HEK293T (cell line): ENCODE measurements around the gene AGAP1.

Experiments
- CTCF ChIA-PET: fragments of 350-600 bp; formaldehyde crosslinking; extraction: SDS; loops from one replicate; lab custom pipeline; 2021; ENCODE audit warnings: antibody characterized with exemption, inconsistent platforms; lab: Yijun Ruan, JAX
- POLR2A ChIA-PET: fragments of 350-600 bp; formaldehyde crosslinking; extraction: SDS; loops from one replicate; lab custom pipeline; 2020; ENCODE audit warnings: antibody characterized with exemption, inconsistent platforms; lab: Yijun Ruan, JAX
- DNase-seq: peaks from one replicate; pipeline ENCODE4 v3.0.0; 2012; ENCODE audit warnings: mixed read lengths; ENCODE audit errors: extremely low spot score
- ARNT ChIP-seq: fragments of 450-650 bp; IDR thresholded peaks from 2 replicates; pipeline ENCODE4 v1.6.1; 2017; ENCODE audit warnings: mild to moderate bottlenecking
- BHLHE40 ChIP-seq: fragments of 450-650 bp; IDR thresholded peaks from 2 replicates; pipeline ENCODE4 v1.6.1; 2016; ENCODE audit warnings: mild to moderate bottlenecking, moderate library complexity, borderline replicate concordance
- CTBP1 ChIP-seq: fragments of 450-650 bp; IDR thresholded peaks from 2 replicates; pipeline ENCODE4 v1.6.1; 2016; ENCODE audit warnings: borderline replicate concordance
- ELF4 ChIP-seq: fragments of 450-650 bp; IDR thresholded peaks from 2 replicates; pipeline ENCODE4 v1.6.1; 2017; ENCODE audit warnings: antibody characterized with exemption
- FOXA1 ChIP-seq: fragments of 450-650 bp; IDR thresholded peaks from 2 replicates; pipeline ENCODE4 v1.6.1; 2016; ENCODE audit warnings: mild to moderate bottlenecking
- FOXK2 ChIP-seq: fragments of 450-650 bp; IDR thresholded peaks from 2 replicates; pipeline ENCODE4 v1.6.1; 2016; ENCODE audit warnings: mild to moderate bottlenecking
- FOXM1 ChIP-seq: fragments of 450-650 bp; IDR thresholded peaks from 2 replicates; pipeline ENCODE4 v1.6.1; 2017; ENCODE audit warnings: mild to moderate bottlenecking, borderline replicate concordance
- HDGF ChIP-seq: fragments of 450-650 bp; IDR thresholded peaks from 2 replicates; pipeline ENCODE4 v1.6.1; 2017; ENCODE audit warnings: antibody characterized with exemption, borderline replicate concordance
- L3MBTL2 ChIP-seq: fragments of 450-650 bp; conservative IDR thresholded peaks from 2 replicates; pipeline ENCODE4 v1.6.1; 2016; ENCODE audit warnings: mild to moderate bottlenecking
- LEF1 ChIP-seq: fragments of 450-650 bp; IDR thresholded peaks from 2 replicates; pipeline ENCODE4 v1.6.1; 2017; ENCODE audit warnings: mild to moderate bottlenecking, borderline replicate concordance
- NFRKB ChIP-seq: fragments of 450-650 bp; IDR thresholded peaks from 2 replicates; pipeline ENCODE4 v1.6.1; 2016; ENCODE audit warnings: mild to moderate bottlenecking, moderate library complexity
- SP1 ChIP-seq: fragments of 450-650 bp; IDR thresholded peaks from 2 replicates; pipeline ENCODE4 v1.6.1; 2017
- SUZ12 ChIP-seq: fragments of 450-650 bp; IDR thresholded peaks from 2 replicates; pipeline ENCODE4 v1.6.1; 2016; ENCODE audit warnings: mild to moderate bottlenecking
- TARDBP ChIP-seq: fragments of 450-650 bp; IDR thresholded peaks from 2 replicates; pipeline ENCODE4 v1.6.1; 2016
- ZNF384 ChIP-seq: fragments of 450-650 bp; IDR thresholded peaks from 2 replicates; pipeline ENCODE4 v1.6.1; 2016
- TF ChIP-seq, protein P1 (sequence below): fragments of 450-650 bp; IDR thresholded peaks from 2 replicates; pipeline ENCODE4 v1.6.1; 2016

Gene AGAP1

DNA sequence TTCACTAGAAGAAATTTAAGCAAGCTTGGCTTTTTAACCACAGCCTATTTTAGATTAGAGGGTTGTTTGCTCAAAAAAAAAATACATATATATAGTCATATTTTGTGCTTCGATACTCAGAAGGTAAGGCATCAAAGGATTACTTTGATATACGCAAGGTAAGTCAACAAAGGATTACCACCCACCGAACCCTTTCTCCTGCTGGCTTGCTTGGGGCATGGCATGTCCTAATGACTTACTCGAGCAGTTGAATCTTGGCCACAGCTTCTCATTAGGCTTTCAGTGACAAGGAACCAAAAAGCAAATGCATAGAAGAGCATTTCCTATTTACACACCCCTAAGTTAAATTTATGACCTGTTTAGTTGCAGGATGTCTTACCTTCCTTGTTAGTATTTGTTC lies 295.7 kb downstream of the AGAP1 start:
- POLR2A ChIA-PET, result no interaction called here
- TF ChIP-seq TARDBP (no peak), SP1 (no peak), ELF4 (no peak), FOXK2 (no peak), ARNT (no peak), LEF1 (no peak)
- CTCF ChIA-PET, result interaction anchor here (0.6 kb wide), 1 partner anchor 400 kb away, joined by 11 read pairs; no protein-coding TSS in a partner anchor
- no peak for DNase-seq

DNA sequence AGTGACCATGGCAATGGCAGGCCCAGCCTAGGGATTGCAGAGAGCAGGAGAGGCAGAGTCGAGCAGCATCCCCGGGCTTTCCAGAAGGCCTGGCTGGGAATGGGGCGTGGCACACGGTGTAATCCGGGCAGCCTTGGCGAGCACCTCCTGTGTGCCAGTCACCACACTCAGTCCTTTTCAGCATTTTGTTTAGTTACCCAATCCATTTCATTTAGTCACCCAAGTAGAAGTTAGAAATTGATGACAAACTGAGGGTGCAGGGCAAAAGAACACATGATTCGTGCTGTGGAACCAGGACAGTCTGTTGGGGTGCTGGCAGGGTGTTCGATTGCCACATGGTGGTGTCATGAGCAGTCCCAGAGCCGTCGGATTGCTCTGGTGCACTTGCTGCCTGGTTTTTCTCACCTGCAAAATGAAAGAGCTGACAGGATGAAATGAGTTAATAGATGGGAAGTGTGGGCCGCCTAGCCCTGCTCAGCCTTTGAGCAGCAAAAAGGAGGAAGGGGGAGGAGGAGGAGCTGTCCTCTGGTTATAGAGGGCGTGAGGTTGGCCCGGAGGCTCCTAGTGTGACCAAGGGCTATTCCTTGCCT lies 299.4 kb downstream of the AGAP1 start:
- DNase-seq, result peak; percentile 17
- TF ChIP-seq, protein P1, sequence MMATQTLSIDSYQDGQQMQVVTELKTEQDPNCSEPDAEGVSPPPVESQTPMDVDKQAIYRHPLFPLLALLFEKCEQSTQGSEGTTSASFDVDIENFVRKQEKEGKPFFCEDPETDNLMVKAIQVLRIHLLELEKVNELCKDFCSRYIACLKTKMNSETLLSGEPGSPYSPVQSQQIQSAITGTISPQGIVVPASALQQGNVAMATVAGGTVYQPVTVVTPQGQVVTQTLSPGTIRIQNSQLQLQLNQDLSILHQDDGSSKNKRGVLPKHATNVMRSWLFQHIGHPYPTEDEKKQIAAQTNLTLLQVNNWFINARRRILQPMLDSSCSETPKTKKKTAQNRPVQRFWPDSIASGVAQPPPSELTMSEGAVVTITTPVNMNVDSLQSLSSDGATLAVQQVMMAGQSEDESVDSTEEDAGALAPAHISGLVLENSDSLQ, result no peak
- TF ChIP-seq ZNF384, result no peak
- POLR2A ChIA-PET, result no interaction called here

DNA sequence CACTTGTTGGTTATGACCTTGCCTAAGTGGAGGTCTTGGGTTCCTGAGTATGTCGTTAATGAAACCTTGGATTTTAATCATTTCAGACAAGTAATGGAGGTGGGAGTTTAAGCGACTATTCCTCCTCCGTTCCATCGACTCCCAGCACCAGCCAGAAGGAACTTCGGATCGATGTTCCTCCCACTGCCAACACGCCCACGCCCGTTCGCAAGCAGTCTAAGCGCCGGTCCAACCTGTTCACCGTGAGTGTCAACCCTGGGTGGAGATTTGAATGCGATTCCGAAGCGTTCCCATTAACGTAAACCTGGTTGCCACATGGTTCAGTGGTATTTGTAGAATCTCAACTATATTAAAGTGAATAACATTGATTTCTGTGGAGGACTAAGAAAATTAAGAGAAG lies 305.4 kb downstream of the AGAP1 start:
- TF ChIP-seq FOXM1 (no peak), ARNT (no peak), SP1 (no peak), HDGF (no peak)
- ChIA-PET CTCF (no interaction called here), POLR2A (no interaction called here)
- no peak for DNase-seq

More for the DNA sequence above, 299.4 kb downstream of the AGAP1 start:
- CTCF ChIA-PET, result interaction anchor here (0.6 kb wide), 1 partner anchor 650 kb away, joined by 4 read pairs; no protein-coding TSS in a partner anchor

DNA sequence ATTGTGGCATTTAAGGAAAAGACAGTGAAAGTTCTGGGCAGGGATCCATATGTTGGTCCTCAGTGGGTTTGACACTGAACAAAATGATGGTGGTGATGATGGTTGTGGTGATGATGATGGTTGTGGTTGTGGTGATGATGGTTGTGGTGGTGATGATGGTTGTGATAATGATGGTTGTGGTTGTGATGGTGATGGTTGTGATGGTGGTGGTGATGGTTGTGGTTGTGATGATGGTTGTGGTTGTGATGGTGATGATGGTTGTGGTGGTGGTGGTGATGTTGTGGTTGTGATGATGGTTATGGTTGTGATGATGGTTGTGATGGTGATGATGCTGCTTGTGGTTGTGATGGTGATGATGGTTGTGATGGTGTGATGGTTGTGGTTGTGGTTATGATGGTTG lies 308.7 kb downstream of the AGAP1 start:
- no peak for DNase-seq
- ChIA-PET POLR2A (no interaction called here), CTCF (no interaction called here)
- TF ChIP-seq HDGF (no peak), ZNF384 (no peak), FOXK2 (no peak), CTBP1 (no peak), SUZ12 (no peak), ELF4 (no peak), NFRKB (no peak), ARNT (no peak), SP1 (no peak), FOXM1 (no peak), TARDBP (no peak), LEF1 (no peak), BHLHE40 (no peak), FOXA1 (no peak), L3MBTL2 (no peak)
- TF ChIP-seq, protein P1, result no peak

DNA sequence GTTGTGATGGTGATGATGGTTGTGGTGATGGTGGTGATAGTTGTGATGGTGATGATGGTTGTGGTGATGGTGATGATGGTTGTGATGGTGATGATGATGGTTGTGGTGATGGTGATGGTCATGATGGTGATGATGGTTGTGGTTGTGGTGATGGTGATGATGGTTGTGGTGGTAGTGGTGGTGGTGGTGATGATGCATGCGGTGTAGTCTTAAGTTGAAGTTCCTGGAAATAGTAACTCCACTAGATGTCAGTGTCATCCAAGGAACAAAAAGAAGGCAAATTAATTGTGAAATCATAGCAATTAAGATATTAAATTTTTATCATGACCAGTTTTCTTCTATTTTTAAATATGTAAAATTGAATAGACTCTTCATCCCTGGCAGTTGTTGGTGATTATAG lies 309.2 kb downstream of the AGAP1 start:
- no peak for DNase-seq
- TF ChIP-seq, protein P1, result no peak
- TF ChIP-seq L3MBTL2 (no peak), SUZ12 (no peak), LEF1 (no peak), SP1 (no peak)
- ChIA-PET POLR2A (no interaction called here), CTCF (no interaction called here)

DNA sequence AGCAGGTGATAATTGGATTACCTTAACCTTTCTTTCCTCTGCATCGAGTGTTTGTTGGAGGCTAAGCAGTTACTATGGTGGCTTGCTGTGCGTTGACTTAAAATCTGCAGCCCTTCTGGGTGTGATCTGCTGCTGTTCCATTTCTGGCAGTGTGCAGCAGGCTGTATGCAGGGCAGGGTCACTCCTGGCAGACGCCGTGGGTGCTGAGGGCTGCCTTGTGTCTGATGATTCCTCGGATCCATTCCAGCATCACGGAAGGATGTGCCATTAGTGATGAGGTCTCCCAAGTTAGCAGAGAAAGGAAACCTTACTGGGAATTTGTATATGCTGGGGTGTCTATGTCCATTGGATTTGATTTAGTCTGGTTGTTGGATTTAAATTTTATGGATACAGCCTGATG lies 310.8 kb downstream of the AGAP1 start:
- ChIA-PET CTCF (no interaction called here), POLR2A (no interaction called here)
- no peak for DNase-seq
- TF ChIP-seq CTBP1 (no peak), FOXK2 (no peak)

DNA sequence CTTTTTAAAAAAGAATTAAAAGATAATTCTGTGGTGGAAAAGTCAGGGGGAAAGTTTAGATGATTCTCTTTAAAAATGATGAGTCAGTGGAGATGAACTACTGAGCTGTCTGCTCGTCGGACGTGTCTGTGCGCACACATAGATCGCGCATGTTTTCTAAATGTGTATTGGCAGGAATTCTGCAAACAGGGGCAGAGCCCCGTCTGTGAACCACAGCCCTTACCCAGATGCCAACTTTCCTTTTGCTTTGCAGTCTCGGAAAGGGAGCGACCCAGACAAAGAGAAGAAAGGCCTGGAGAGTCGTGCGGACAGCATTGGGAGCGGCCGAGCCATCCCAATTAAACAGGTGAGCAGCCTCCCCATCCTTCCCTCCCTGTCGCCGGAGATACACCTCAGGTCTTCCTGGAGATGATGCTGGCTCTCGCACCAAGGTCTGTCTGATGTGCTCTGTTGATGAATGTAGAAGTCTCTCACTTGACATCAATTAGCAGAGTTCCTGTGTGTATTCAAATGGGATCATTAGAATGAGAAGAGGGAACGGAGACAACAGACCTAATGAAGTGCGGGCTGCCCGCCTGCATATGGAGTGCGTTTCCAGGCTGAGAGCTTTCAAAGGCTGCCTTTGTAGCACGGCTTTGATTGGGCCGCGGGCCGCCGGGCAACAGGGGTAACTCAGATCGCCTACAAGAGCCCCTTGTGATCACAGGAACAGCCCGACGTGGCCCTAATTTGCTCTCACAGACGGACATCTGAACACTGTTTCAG lies 313.3 kb downstream of the AGAP1 start:
- TF ChIP-seq HDGF (no peak), FOXK2 (no peak), NFRKB (no peak), ELF4 (no peak), FOXM1 (no peak), SP1 (no peak), LEF1 (no peak), FOXA1 (no peak), L3MBTL2 (no peak), ARNT (no peak)
- TF ChIP-seq, protein P1, result no peak
- ChIA-PET CTCF (no interaction called here), POLR2A (no interaction called here)
- DNase-seq, result no peak
